Measurements from ENCODE around the gene ATF2. TPM values are rescaled to one million over a fixed set of nuclear protein-coding genes. Genes with fewer than 3 reads are reported as not detected.
A peak's percentile ranks its signal among the peaks of the same experiment; 100 is the strongest.

ATF2 gene, protein sequence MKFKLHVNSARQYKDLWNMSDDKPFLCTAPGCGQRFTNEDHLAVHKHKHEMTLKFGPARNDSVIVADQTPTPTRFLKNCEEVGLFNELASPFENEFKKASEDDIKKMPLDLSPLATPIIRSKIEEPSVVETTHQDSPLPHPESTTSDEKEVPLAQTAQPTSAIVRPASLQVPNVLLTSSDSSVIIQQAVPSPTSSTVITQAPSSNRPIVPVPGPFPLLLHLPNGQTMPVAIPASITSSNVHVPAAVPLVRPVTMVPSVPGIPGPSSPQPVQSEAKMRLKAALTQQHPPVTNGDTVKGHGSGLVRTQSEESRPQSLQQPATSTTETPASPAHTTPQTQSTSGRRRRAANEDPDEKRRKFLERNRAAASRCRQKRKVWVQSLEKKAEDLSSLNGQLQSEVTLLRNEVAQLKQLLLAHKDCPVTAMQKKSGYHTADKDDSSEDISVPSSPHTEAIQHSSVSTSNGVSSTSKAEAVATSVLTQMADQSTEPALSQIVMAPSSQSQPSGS
- 21.8 TPM for total RNA-seq
- long read RNA-seq, full-length matches to known transcripts = 20 of 26 reads
- long read RNA-seq, partial matches to known transcripts = 0 of 26 reads
- long read RNA-seq, other reads (novel, unspliced or antisense) = 6 of 26 reads

GRCh38 chr2:175167792-175168563 is at the start of gene ATF2:
ATF2 (minus strand) TSS chr2:175168203; CDS start chr2:175136443, 31,760 bp downstream.
- ATAC-seq (ENCODE audit: poor library complexity) (peak; percentile 97), DNase-seq (peak; percentile 98)
- intact Hi-C loops (cut with DNase I) = no loop called here

GRCh38 chr2:175207741-175208438 is 39.9 kb upstream of the ATF2 start:
- DNase-seq (peak; percentile 77), ATAC-seq (ENCODE audit: poor library complexity) (peak; percentile 94)
- intact Hi-C loops (cut with DNase I) = no loop called here

GRCh38 chr2:175206866-175207265 is 38.9 kb upstream of the ATF2 start:
- intact Hi-C loops (cut with DNase I) = no loop called here
- ATAC-seq (ENCODE audit: poor library complexity) = no peak
- DNase-seq = no peak

DNA sequence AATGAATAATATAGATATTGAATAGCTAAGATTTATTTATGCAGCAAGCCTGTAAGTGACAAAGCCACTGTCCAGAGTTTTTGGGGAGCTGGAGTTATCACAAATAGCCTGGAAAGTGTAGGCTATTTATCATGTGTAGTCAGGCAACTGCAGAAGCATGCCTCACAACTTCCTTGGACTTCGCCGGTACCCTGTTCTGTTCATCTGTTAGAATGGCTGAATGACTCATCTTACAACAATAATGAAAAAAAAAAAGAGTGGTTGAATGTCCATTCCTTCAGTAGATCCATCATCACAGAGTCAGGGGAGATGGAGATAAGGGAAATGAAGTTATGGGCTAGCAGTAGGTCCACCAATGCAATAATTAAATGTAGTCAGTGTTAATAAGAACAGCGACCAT is 37.5 kb upstream of the ATF2 start:
- intact Hi-C loops (cut with DNase I) = no loop called here
- ATAC-seq (ENCODE audit: poor library complexity) = no peak
- no peak for DNase-seq

- intact Hi-C loops (cut with DNase I) = loop anchor here (5.0 kb wide), 1 partner anchor 78 kb away; no protein-coding TSS in a partner anchor
- DNase-seq (peak; percentile 46), ATAC-seq (ENCODE audit: poor library complexity) (peak; percentile 78)
Observed at GRCh38 chr2:175203621-175204496, 35.9 kb upstream of the ATF2 start.

DNA sequence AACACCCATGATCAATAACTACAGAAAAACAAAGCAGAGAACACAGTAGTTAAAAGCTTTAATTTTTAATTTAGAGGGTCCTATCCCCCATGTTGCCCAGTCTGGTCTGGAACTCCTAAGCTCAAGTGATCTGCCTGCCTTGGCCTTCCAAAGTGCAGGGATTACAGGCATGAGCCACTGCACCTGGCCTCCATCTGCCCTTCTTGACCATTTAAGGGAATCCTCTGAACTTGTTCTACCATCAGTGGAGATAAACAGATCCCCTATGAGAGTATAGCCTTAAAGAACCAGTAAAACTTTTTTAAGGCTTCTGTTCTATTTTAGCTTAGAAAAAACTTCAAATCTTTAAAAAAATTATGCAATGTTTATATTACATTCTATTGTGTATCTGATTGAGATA is 27.0 kb upstream of the ATF2 start:
- no peak for ATAC-seq (ENCODE audit: poor library complexity)
- no peak for DNase-seq
- intact Hi-C loops (cut with DNase I) = no loop called here

- ATAC-seq (ENCODE audit: poor library complexity) (no peak), DNase-seq (no peak)
- intact Hi-C loops (cut with DNase I) = no loop called here
Observed at GRCh38 chr2:175188761-175189160, 20.8 kb upstream of the ATF2 start.

DNA sequence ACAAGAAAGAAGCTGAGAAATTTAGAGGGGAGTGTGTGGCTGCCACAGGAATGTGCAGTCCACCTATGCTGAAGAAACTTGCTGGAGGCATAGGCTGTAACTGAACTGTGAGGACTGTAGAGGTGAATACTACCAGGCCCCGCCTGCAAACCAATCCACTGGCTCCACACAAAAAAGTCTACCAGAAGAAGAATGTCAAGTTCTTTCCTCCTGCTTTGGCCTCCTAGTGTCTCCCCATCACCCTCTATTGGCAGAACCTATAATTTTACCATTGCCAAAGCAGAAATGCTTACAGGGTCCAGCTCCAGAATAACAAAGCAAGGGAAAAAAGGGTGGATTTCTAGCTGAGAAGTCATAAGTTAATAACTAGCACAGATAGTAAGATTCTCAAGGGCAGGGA is 19.4 kb upstream of the ATF2 start:
- ATAC-seq (ENCODE audit: poor library complexity) (no peak), DNase-seq (no peak)
- intact Hi-C loops (cut with DNase I) = no loop called here

DNA sequence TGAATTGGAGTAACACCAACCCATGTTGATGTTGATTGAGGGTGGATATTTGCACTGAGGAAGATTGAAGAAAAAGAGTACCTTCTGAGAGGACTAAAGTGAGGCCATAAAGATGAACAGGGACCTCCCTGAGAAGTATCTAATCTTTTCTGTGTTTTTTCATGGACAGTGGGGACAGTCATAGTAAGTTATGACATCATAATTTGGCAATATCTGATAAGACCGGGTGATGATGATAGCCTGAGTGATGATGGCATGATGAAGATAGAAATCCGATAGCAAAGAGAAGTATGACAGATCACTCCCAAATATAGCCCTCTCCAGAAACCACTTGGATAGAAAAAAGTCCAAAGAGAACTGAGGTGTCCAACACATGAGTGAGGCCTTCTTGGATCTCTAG is 15.7 kb upstream of the ATF2 start:
- intact Hi-C loops (cut with DNase I) = loop anchor here (5.0 kb wide), 1 partner anchor 71 kb away; no protein-coding TSS in a partner anchor
- DNase-seq (no peak), ATAC-seq (ENCODE audit: poor library complexity) (no peak)

DNA sequence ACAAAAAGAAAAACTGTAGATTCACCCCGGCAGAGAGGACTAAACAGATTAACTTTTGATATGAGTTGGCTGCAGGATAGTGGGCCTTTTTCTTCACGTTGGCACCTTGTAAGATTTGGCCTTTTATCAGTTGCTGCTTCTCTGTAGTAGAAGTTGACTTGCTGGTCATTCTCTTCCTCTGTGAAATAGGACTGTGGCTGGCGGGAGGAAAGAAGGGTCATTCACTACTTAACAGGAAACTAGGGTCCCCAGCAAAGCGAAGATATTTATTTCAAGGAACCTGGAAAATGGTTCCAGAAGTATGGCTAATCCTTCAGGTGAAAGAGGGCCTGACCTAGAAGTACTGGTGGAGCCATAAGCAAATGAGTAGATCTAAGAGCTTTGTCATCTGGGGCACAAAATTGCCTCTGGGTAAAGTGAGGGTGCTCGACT is 13.9 kb upstream of the ATF2 start:
- intact Hi-C loops (cut with DNase I) = loop anchor here (5.0 kb wide), 1 partner anchor 70 kb away; no protein-coding TSS in a partner anchor
- DNase-seq (no peak), ATAC-seq (ENCODE audit: poor library complexity) (no peak)

- ATAC-seq (ENCODE audit: poor library complexity) = peak; percentile 97
- DNase-seq = peak; percentile 98
- intact Hi-C loops (cut with DNase I) = loop anchor here (5.0 kb wide), 1 partner anchor 69 kb away; no protein-coding TSS in a partner anchor
Observed at GRCh38 chr2:175181104-175181876, 13.3 kb upstream of the ATF2 start, which contains the start of gene ATP5MC3. ATP5MC3 (minus strand) TSS chr2:175181710; CDS start chr2:175181393, 317 bp downstream.

DNA sequence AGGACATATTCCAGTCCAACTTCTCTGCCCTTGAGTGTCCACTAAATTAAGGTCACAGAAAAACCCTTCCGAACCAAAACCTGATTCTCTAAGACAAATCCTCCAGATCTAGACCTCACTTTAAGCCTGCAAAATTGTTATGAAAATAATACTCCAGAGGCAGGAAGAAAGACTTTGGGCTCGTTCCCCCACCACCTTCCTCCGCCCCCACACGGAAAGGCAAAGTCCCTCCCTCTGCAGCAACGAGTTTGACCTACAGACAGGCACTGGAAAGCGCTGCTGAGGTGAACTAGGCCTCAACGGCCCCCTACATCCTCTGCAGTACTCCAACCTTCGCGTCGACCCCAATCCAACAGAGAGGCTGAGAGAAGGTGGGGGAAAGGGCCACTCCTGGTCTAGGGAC is 12.7 kb upstream of the ATF2 start:
- peak; percentile 82 for ATAC-seq (ENCODE audit: poor library complexity)
- intact Hi-C loops (cut with DNase I) = loop anchor here (5.0 kb wide), 1 partner anchor 68 kb away; no protein-coding TSS in a partner anchor
- DNase-seq = peak; percentile 51

DNA sequence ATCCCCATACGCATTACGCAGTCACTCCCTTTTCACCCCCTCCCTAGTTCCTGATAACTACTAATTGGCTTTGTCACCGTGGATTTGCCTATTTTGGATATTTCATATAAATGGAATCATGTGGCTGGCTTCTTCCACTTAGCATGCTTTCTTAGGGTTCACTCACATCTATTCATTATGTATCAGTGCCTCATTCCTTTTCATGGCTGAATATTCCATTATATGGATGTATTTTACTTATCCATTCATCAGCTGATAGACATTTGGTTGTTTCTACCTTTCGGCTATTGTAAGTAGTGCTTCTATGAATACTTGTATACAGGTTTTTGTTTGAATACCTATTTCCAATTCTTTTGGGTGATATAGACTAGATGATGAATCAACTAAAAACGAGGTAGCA is 8.6 kb upstream of the ATF2 start:
- no peak for ATAC-seq (ENCODE audit: poor library complexity)
- DNase-seq = no peak
- intact Hi-C loops (cut with DNase I) = no loop called here

DNA sequence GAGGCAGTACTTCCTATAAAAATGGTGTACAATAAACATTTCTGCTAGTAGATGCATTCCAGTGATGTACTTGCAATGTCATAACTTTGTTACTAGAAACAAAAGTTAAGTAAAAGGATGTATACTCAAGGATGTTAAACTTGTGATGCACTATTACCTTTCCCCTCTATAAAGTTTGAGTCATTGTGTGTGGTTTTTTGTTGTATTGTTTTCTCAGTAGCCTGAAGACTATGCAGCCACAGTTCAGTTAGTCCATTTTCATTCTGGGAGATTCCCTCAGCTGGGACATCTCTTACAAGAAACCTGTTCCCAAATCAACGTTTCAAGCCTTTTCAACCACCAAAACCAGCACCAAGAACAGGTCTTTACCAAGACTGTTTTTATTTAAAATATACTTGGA is 7.9 kb upstream of the ATF2 start:
- ATAC-seq (ENCODE audit: poor library complexity) (no peak), DNase-seq (no peak)
- intact Hi-C loops (cut with DNase I) = no loop called here

DNA sequence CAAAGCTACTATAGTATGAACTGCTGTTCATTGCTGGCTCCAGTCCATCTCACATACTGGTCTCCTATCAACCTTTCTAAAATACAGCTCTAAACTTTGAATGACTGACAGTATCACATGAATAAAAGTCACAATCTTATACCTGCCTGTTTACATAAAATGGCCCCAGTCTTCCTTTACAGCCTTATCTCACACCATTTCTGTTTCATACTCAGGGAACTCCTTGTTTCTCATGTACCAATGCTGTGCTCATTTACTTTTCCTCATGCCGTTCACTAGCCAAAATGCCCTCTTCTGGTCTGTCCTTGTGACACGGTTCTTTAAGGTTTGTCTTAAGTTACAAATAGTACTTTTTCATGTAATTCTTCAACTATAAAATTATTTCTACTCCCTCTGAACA is 7.3 kb upstream of the ATF2 start:
- intact Hi-C loops (cut with DNase I) = no loop called here
- ATAC-seq (ENCODE audit: poor library complexity) = no peak
- DNase-seq = no peak

- intact Hi-C loops (cut with DNase I) = no loop called here
- ATAC-seq (ENCODE audit: poor library complexity) (no peak), DNase-seq (no peak)
Observed at GRCh38 chr2:175170659-175171304, 2.8 kb upstream of the ATF2 start.

All from Right ventricle myocardium superior (tissue), 1 donor.